GM23248 (cell line): ENCODE results near the gene CCNY. TPM values are rescaled to one million over a fixed set of nuclear protein-coding genes. Genes with fewer than 3 reads are reported as not detected.

Experiments used
- DNase-seq: peaks from one replicate; pipeline ENCODE4 v3.0.0-alpha.2; 2015
- H2AFZ ChIP-seq: fragments of 200-600 bp; sonication (generic); 2 replicates; pipeline ENCODE4 v1.6.1; 2016; ENCODE audit warnings: antibody characterized with exemption
- H3F3A ChIP-seq: fragments of 200-600 bp; sonication (generic); 2 replicates; pipeline ENCODE4 v1.6.1; 2016; ENCODE audit warnings: mild to moderate bottlenecking, antibody characterized with exemption, mixed run types; ENCODE audit not compliant: insufficient read depth
- H3K27ac ChIP-seq: fragments of 200-600 bp; sonication (generic); 2 replicates; pipeline ENCODE4 v1.5.1; 2016; ENCODE audit warnings: mild to moderate bottlenecking
- H3K27me3 ChIP-seq: fragments of 200-600 bp; sonication (generic); replicated peaks from 2 replicates; pipeline ENCODE4 v1.6.1; 2016; ENCODE audit warnings: mild to moderate bottlenecking; ENCODE audit not compliant: insufficient read depth
- H3K36me3 ChIP-seq: fragments of 200-600 bp; sonication (generic); 2 replicates; pipeline ENCODE4 v1.6.1; 2016; ENCODE audit warnings: low read depth, mild to moderate bottlenecking
- H3K4me1 ChIP-seq: fragments of 200-600 bp; sonication (generic); 2 replicates; pipeline ENCODE4 v1.6.1; 2016; ENCODE audit warnings: mild to moderate bottlenecking; ENCODE audit not compliant: insufficient read depth
- H3K4me2 ChIP-seq: fragments of 200-600 bp; sonication (generic); one replicate; pipeline ENCODE4 v1.6.1; 2016; ENCODE audit warnings: mild to moderate bottlenecking; ENCODE audit not compliant: unreplicated experiment
- H3K4me3 ChIP-seq: fragments of 200-600 bp; sonication (generic); 2 replicates; pipeline ENCODE4 v1.5.1; 2016; ENCODE audit warnings: mild to moderate bottlenecking
- H3K79me2 ChIP-seq: fragments of 200-600 bp; sonication (generic); 2 replicates; pipeline ENCODE4 v1.6.1; 2016; ENCODE audit warnings: mild to moderate bottlenecking; ENCODE audit not compliant: insufficient read depth
- H3K9ac ChIP-seq: fragments of 200-600 bp; sonication (generic); 2 replicates; pipeline ENCODE4 v1.6.1; 2016; ENCODE audit warnings: mild to moderate bottlenecking
- H3K9me2 ChIP-seq: fragments of 200-600 bp; sonication (generic); 2 replicates; pipeline ENCODE4 v1.6.1; 2016; ENCODE audit warnings: mixed run types, mild to moderate bottlenecking, moderate library complexity; ENCODE audit not compliant: insufficient read depth
- H3K9me3 ChIP-seq: fragments of 200-600 bp; sonication (generic); one replicate; pipeline ENCODE4 v1.6.1; 2017; ENCODE audit warnings: low read depth
- H4K20me1 ChIP-seq: fragments of 200-600 bp; sonication (generic); 2 replicates; pipeline ENCODE4 v1.6.0; 2016; ENCODE audit not compliant: insufficient read depth
- EZH2 ChIP-seq: fragments of 200-600 bp; sonication (generic); IDR thresholded peaks from 2 replicates; pipeline ENCODE4 v1.6.1; 2018; ENCODE audit warnings: antibody characterized with exemption, mild to moderate bottlenecking; ENCODE audit not compliant: insufficient read depth, poor library complexity, severe bottlenecking
- EZH2phosphoT487 ChIP-seq: fragments of 200-600 bp; sonication (generic); IDR thresholded peaks from 2 replicates; pipeline ENCODE4 v1.6.1; 2018; ENCODE audit warnings: antibody characterized with exemption, moderate library complexity, mild to moderate bottlenecking, low read depth; ENCODE audit not compliant: insufficient read depth
- WGBS, 2 experiments: methylation state at CpG; one replicate each; pipeline ENCODE4 v1.1.6; 2015 to 2017; ENCODE audit warnings: low lambda C conversion rate in 2 of 2, low coverage in 1 of 2; ENCODE audit errors: missing lambda C conversion rate in 2 of 2; 5-methylcytosine and 5-hydroxymethylcytosine counted together
- in situ Hi-C: fragments of 300-500 bp; cut with MboI; formaldehyde crosslinking; loops from 2 replicates; pipeline ENCODE4 v1.15.0; 2020
- polyA plus RNA-seq: library from polyadenylated mRNA; unstranded; fragments of >200 nt; fragmentation: Nextera tagmentation; extraction: Ambion mirVana; gene quantifications from 2 replicates; pipeline ENCODE4 v1.2.1, GENCODE V29; 2016
- total RNA-seq: library from RNA; depleted of rRNA; stranded (reverse); fragments of >200 nt; shearing (Covaris generic); gene quantifications from 2 replicates; pipeline ENCODE4 v1.2.3, GENCODE V29; 2014; rRNA removed

Gene CCNY
- total RNA-seq (57.8 and 70.4 TPM in 2 replicates), polyA plus RNA-seq (12.3 and 12.8 TPM in 2 replicates)

- peaks cover 86% of the 10 kb centered on the region for H3K79me2 ChIP-seq
- H3K9me2 ChIP-seq: no peaks in the 10 kb centered on the region
- H3K4me2 ChIP-seq: peak within 1 kb of the TSS; percentile 92
- in situ Hi-C loops: no loop called here
- no peaks in the 10 kb centered on the region for H3K9me3 ChIP-seq
- no peaks in the 10 kb centered on the region for H3K36me3 ChIP-seq
- TF ChIP-seq EZH2phosphoT487 (no peak), EZH2 (no peak)
- H3K27me3 ChIP-seq: no peaks in the 10 kb centered on the region
- H3K27ac ChIP-seq: peak within 1 kb of the TSS; percentile 56
- 0 to 1% methylated on average over 55 to 58 of the region's 109 CpGs for WGBS, 2 experiments
- H4K20me1 ChIP-seq: peaks cover 7% of the 10 kb centered on the region; the same call in 1 of the 2 replicates
- peaks cover 23% of the 10 kb centered on the region for H3F3A ChIP-seq
- H3K4me1 ChIP-seq: peaks cover 44% of the 10 kb centered on the region
- H2AFZ ChIP-seq: peak within 1 kb of the TSS; percentile 85
- DNase-seq: peak; percentile 85
- peak within 1 kb of the TSS; percentile 87 for H3K4me3 ChIP-seq
- H3K9ac ChIP-seq: peak within 1 kb of the TSS; percentile 88
These were observed at the start of gene CCNY for GRCh38 chr10:35336084-35336831. CCNY (plus strand) TSS chr10:35336509; CDS start chr10:35337054, 545 bp downstream.

- Histone ChIP-seq H2AFZ (no peak overlapping the region), H3K4me2 (no peak overlapping the region), H3K9me2 (no peaks in the 10 kb centered on the region), H3K4me1 (no peaks in the 10 kb centered on the region), H4K20me1 (no peaks in the 10 kb centered on the region), H3K27ac (no peak overlapping the region), H3K9me3 (no peaks in the 10 kb centered on the region), H3K36me3 (no peaks in the 10 kb centered on the region), H3K4me3 (no peak overlapping the region), H3K27me3 (no peaks in the 10 kb centered on the region), H3F3A (no peaks in the 10 kb centered on the region), H3K9ac (no peak overlapping the region), H3K79me2 (no peaks in the 10 kb centered on the region)
- in situ Hi-C loops: no loop called here
- WGBS, 2 experiments: 60 to 74% methylated on average over 1 of the region's 1 CpG
- no peak for DNase-seq
- no peak for TF ChIP-seq EZH2
- no peak for TF ChIP-seq EZH2phosphoT487
These were observed 47.1 kb upstream of the CCNY start for GRCh38 chr10:35289198-35289597.

GRCh38 chr10:35294506-35294905 is 41.8 kb upstream of the CCNY start:
- WGBS, 2 experiments: 41 to 62% methylated on average over 1 of the region's 1 CpG

GRCh38 chr10:35299016-35299415 is 37.3 kb upstream of the CCNY start:
- H3K4me3 ChIP-seq: no peak overlapping the region
- no peaks in the 10 kb centered on the region for H3K79me2 ChIP-seq
- H3K9me3 ChIP-seq: no peaks in the 10 kb centered on the region
- H3F3A ChIP-seq: 0 out of 2 replicates have a peak, but pooled peaks cover 11% of the 10 kb centered on the region
- H3K9ac ChIP-seq: no peak overlapping the region
- H3K27ac ChIP-seq: peak overlapping the region; percentile 72; the same call in 1 of the 2 replicates
- no peaks in the 10 kb centered on the region for H3K9me2 ChIP-seq
- H4K20me1 ChIP-seq: no peaks in the 10 kb centered on the region
- peak overlapping the region; percentile 72 for H2AFZ ChIP-seq
- in situ Hi-C loops: no loop called here
- DNase-seq: no peak
- TF ChIP-seq EZH2 (no peak), EZH2phosphoT487 (no peak)
- H3K27me3 ChIP-seq: no peaks in the 10 kb centered on the region
- 16 to 19% methylated on average over 3 of the region's 3 CpGs for WGBS, 2 experiments
- peak overlapping the region; percentile 70 for H3K4me2 ChIP-seq
- H3K36me3 ChIP-seq: no peaks in the 10 kb centered on the region
- peaks cover 10% of the 10 kb centered on the region for H3K4me1 ChIP-seq

More at GRCh38 chr10:35294506-35294905, 41.8 kb upstream of the CCNY start:
- no peaks in the 10 kb centered on the region for H3K27me3 ChIP-seq
- H3K4me2 ChIP-seq: no peak overlapping the region
- no peak overlapping the region for H3K9ac ChIP-seq
- H3K4me1 ChIP-seq: peaks cover 6% of the 10 kb centered on the region
- H2AFZ ChIP-seq: no peak overlapping the region
- H3K4me3 ChIP-seq: no peak overlapping the region
- no peaks in the 10 kb centered on the region for H3K9me2 ChIP-seq
- in situ Hi-C loops: no loop called here
- H3K27ac ChIP-seq: no peak overlapping the region
- DNase-seq: no peak
- no peaks in the 10 kb centered on the region for H4K20me1 ChIP-seq
- H3F3A ChIP-seq: 0 out of 2 replicates have a peak, but pooled peaks cover 6% of the 10 kb centered on the region
- no peaks in the 10 kb centered on the region for H3K9me3 ChIP-seq
- H3K36me3 ChIP-seq: no peaks in the 10 kb centered on the region
- TF ChIP-seq EZH2: no peak
- TF ChIP-seq EZH2phosphoT487: no peak
- no peaks in the 10 kb centered on the region for H3K79me2 ChIP-seq
